Raji (cell line): ENCODE results near the gene ABL2.

Source experiments
- POLR2A ChIP-seq: IDR thresholded peaks from 2 replicates; pipeline ENCODE4 v1.6.1; 2011; ENCODE audit warnings: low read depth, low read length, control low read depth; ENCODE audit not compliant: insufficient read depth

Gene ABL2

GRCh38 chr1:179092896-179093461, 136.5 kb downstream of the ABL2 start:
- no peak for TF ChIP-seq POLR2A

- TF ChIP-seq POLR2A: no peak
Measured at GRCh38 chr1:179091691-179092165, 137.7 kb downstream of the ABL2 start.

- no peak for TF ChIP-seq POLR2A
Measured at GRCh38 chr1:179090923-179091322, 138.6 kb downstream of the ABL2 start.

GRCh38 chr1:179090522-179090921, 139.0 kb downstream of the ABL2 start:
- no peak for TF ChIP-seq POLR2A

- no peak for TF ChIP-seq POLR2A
Measured at GRCh38 chr1:179089827-179090482, 139.5 kb downstream of the ABL2 start.

GRCh38 chr1:179087665-179088064, 141.8 kb downstream of the ABL2 start:
- TF ChIP-seq POLR2A: no peak

GRCh38 chr1:179083533-179083932, 145.9 kb downstream of the ABL2 start:
- TF ChIP-seq POLR2A: peak; percentile 24; the same call in 1 of the 2 replicates

GRCh38 chr1:179082999-179083335, 146.5 kb downstream of the ABL2 start:
- peak; percentile 18; the same call in 1 of the 2 replicates for TF ChIP-seq POLR2A

GRCh38 chr1:179082333-179082998, 147.0 kb downstream of the ABL2 start:
- TF ChIP-seq POLR2A: no peak

GRCh38 chr1:179081687-179082332, 147.7 kb downstream of the ABL2 start, which contains the start of gene TOR3A:
Gene TOR3A (plus strand): TSS chr1:179082070. CDS start chr1:179082129, 59 bp downstream.
- peak; percentile 91 for TF ChIP-seq POLR2A

- no peak for TF ChIP-seq POLR2A
Measured at GRCh38 chr1:179080866-179081686, 148.4 kb downstream of the ABL2 start.

- no peak for TF ChIP-seq POLR2A
Measured at GRCh38 chr1:179079113-179079761, 150.2 kb downstream of the ABL2 start.

- no peak for TF ChIP-seq POLR2A
Measured at GRCh38 chr1:179077396-179077795, 152.1 kb downstream of the ABL2 start.

GRCh38 chr1:179066471-179066870, 163.0 kb downstream of the ABL2 start:
- no peak for TF ChIP-seq POLR2A
